ENCODE data around the gene TUBB6.

Gene TUBB6

DNA sequence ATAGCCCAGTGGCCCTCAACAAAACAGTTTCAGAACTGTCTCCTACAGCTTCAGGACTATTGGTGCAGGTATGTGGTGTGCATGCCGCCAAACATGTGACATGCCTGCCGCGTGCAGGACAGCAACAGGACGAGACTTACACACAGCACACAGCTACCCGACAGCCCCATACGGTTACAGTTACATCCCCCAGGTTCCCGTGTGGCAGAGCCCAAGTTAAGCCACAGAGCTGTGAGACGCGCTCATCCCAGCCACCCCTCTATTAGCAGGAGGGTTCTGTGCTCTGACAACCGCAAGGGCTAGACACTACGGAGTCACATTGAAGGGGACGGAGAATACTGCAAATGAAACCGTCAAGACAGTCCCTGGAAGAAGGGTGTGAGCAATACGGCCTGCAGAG lies 16.4 kb upstream of the TUBB6 start:
- no peak for DNase-seq

DNA sequence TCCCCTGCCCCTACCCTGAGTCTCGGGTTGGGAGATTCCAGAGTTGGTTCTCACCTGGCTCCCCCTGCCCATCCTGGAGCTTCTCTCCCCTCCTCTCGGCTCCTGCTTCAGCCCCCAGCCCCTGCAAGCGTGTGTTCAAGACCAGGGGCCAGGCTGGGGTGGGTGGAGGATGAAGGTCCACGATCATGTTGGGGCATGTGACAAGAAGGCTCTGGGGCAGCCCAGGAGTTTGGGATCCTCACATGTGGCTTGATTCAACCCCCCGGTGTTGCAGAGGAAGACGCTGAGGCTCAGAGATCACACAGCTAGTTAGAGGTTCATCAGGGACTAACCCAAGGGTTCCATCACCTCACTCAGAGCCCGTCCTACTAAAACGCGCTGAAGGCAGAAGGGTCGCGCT lies 14.2 kb upstream of the TUBB6 start:
- no peak for DNase-seq

DNA sequence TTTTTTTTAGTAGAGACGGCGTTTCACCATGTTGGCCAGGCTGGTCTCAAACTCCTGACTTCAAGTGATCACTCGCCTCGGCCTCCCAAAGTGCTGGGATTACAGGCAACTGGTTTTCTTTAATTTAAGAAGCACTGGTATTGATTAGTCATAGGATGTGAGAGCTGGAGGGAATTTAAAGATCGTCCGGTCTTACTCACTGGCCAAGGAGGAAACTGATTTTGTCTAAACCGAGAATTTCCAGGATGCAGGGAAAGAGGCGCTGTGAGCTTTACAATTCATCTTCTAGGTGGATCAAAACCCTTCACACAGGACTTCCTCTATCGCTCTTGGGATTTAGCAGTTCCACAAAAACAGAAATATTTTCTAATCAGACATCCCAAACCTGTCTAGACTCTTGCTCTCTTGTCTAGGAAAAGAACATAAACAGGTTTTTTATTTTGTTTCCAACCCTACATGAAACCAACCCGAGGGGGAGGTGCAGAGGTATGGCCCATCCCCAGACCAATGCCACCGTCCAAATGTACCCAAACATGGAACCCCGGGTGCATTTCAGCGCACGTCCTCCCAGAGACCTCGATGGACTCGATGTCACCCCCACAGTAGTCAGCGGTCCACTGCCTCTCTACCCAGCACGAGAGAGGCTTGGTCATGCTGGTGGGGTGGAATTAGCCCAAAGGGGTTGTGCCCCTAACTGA lies 12.5 kb upstream of the TUBB6 start:
- no peak for DNase-seq

DNA sequence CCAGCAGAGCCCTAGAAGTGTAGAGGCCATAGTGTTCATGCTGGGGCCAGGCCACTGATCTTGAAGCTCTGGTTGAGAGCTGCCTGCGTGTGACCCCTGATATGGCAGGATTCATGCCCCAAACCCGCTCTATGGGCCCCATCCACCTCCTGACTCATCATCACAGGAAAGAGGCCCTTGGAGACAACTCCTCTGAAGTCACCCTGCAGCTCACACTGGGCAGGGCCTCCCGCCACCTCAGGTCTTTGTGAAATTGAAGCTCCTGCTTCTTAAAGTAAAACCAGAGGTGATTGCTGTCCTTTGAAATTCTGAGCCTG lies 12.0 kb upstream of the TUBB6 start:
- no peak for DNase-seq

DNA sequence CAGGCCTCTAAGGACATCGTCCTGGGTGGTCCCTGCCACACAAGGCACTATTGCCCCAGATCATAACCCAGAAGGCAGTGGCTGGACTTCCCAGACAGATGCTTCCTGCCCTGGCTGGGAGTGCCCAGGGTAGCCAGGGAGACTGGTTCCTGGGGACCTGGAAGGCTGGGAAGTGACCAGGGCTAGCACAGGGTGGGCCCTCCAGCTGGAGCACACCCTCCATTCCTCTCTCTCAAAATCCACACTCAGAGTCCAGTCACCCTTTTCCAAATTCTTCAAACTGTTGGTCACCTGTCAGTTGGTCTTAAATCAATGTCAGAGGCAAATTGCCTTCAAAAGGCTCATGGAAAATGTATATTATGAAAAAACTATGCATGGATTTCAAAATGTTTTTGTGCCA lies 11.6 kb upstream of the TUBB6 start:
- no peak for DNase-seq

DNA sequence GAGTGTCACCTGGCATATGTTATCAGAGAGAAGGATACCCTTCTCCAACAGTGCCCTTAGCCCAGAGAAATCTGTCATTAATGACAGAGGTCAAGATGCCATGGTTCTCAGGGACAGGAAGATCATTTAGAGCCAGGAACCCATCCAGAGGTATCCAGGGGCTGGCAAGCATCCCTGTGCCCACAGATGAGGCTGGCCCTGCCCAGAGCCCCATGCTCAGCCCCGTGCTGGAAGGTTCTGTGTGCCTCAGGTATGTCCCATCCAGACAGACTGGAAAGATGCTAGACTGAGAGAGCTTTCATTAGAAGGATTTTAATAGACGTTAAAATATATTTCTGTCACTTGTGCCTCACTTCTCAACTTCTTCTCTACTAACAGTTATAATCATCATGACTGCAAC lies 8.2 kb upstream of the TUBB6 start:
- DNase-seq = no peak

DNA sequence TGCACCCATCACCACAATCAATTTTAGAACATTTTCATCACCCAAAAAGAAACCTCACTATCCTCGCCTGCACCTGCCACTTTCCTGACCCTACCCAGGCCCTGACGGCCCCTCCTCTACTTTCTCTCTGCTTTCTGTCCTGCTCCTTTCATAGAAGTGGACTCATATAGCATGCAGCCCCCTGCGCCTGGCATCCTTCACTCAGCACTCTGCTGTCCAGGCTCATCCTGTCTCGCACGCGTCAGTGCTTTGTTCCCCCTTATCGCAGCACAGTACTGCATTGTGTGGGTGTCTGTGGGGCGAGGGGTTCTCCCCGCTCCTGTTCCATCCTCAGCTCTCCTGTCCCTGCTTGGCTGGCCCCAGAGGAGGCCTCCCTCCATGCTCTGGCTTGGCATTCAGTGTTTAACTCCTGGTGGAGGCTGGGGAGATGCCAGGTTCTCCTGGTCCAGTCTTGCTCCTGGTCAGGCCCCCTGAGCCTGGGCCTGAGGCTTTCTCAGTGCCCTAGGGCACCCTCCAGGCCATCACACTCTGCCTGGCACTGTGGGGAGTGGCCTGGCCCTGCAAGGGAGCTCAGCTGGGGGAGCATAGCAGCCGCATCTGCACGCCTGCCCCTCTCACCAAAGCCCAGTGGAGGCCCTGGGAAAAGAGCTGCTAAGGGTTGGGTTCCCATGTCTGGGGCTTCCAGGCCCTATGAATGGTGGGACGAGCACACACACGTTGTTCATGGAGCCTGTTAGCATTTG lies 6.6 kb upstream of the TUBB6 start:
- no peak for DNase-seq

DNA sequence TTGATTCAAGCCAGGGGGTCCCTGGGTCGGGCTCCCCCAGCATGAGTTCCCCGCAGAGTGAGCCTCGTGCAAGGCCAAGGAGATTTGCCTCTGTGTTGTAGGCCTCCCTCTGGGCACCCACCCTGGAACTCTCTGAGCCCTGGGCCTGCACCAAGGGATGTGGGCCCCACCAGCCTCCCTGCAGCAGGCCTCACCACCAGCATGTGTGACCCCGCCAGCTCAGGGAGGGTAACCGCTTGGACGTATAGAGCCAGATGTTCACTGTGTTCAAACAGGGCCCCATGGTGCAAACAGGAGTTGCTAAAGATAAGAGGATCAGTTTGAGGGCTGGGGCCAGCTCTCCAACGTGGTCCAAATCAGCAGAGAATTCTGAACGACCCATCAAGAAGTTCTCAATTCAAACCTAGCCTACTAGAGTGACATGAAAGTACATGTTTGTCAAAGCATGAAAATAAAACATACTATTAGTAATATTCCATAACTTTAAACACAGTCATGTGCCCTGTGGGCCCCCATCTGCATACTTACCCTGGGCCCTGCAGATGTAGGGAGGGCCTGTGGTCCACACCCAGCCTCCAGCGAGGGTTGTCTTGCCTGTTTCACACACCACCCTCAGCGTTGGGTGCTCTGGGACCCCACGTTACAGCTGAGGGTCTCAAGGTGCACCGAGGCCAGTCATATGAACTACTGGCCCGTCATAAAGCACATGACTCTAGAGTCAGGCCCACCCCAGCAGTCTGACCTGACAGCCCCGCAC lies 5.5 kb upstream of the TUBB6 start:
- DNase-seq = no peak

DNA sequence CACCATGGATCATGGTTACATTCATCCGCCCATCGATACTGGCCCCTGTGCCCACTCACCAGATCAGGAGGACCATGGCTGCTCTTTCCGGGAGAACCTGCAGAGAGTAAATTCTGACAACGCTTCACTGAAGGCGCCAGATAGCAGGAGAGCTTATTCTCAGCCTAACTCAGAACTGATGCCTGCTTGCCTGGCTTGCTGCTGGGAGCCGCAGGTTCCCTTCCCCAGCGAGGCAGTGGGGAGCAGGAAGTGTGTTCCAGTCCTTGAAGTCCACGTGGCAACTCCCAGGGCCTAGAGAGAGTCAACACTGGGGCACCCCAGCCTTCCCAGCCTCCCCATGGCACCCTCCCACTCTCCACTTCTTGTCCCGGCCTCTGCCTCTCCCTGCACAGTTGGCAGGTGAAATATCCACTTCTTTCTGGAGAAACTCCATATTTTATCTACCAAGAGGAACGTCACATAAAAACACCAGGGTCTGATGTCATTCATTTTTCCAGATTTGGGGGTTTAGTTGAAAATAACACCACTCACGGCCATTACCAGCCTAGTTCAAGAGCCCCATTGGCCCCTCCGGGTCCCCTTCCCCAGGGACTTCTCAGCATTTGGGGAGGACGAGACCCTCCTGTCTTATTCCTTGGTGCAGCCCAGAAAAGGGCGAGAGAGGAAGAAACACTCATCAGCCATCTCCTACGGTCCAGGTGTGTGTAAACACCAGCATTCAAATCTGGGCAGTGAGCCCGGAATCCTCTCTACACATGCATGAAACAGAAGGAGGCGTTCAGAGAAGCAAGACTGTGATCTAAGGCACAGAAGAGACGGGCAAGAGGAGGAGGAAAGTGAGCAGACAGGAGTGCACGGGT lies 3.5 kb upstream of the TUBB6 start:
- DNase-seq = no peak

DNA sequence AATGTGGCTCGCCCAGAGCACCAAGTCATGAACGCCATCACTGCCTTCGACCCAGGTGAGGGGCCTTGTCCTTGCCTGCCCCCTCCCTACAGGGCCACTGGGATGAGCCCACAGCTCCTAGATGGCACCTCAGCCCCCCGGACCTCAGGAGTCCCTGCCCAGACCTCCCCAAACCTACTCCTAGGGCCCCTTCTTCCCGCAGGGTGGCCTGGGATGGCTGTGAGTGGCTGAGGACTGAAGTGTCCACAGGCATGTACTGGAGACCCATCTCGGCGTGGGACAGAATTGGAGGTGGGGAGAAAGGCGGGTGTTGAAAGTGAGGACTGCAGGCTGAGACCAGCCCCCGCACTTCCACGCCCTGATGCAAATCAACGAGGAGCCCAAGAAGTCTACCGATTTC lies 2.8 kb upstream of the TUBB6 start:
- no peak for DNase-seq

DNA sequence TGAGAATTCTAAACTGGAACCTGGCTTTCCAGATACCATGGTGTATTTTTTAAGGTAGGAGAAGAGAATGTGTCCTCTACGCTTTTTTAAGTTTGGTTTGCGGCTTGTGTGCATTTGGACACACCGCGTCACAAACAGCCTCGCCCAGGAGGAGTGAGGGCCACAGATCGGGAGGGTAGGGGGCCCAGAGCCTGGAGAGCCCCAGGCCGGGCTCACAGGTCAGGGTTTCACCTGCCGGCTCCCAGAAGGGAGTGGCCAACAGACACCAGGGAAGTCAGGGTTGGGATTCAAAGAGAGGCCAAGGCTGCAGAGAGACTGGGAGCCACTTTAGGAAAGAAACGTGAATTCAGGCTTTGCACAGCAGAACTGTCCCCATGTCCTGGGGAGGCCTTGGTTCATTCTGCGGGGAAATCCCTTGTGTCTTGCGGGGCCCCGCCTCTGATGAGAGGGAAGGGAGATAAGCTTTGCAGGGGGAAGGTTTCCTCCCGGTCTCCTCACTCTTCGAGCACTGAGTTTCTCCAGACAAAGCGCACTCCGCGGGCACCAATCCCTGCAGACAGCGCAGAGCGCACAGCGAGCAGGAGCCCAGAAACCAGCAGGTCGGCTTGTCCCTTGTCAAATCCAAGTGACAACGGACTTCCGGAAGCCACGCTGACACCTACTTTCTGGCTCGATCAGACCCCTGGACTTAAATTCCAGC lies 2.0 kb upstream of the TUBB6 start:
- no peak for DNase-seq

DNA sequence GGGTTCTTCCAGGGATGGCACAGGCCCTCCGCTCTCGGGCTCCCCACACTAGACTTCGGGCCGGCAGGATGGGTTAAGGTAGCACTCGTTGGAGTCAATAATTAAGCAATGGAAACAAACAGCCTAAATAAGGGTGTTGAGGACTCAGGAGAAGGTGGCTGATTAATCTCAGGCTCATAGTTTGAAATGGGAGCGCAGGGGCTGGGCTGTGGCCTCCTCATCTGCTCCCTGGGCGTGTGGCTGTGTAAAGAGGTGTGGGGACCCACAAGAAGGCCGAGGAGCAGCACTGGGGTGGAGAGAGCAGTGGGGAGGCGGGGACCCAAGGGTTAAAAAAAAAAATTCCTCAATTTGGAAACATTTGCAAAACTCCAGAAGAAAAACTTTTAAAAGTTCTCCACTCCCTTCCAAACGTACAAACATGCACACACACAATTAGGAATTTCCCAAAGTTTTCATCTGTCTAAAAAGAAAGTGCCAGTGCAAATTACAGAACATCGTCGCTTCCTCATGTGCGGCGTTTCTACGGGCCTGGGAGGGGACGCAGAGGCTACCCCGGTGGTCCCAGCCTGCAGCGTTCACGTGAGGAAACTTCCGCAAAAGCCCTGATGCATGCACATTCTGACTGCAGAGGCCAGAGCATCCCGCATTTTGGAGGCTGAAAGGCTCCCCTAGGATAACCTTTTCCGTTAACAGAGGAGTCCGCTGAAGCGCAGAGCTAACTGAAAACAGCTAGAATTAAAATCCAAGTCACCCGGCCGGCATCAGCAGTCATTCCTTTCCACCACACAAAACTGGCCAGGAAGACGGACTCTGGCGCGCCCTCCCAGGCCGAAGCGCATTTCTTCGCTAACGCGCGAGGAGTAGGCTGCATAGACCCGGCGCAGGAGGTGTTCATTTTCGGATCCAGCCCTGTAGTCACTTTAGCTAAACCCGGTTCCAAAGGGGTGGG lies 1.0 kb upstream of the TUBB6 start:
- DNase-seq = peak; percentile 33

DNA sequence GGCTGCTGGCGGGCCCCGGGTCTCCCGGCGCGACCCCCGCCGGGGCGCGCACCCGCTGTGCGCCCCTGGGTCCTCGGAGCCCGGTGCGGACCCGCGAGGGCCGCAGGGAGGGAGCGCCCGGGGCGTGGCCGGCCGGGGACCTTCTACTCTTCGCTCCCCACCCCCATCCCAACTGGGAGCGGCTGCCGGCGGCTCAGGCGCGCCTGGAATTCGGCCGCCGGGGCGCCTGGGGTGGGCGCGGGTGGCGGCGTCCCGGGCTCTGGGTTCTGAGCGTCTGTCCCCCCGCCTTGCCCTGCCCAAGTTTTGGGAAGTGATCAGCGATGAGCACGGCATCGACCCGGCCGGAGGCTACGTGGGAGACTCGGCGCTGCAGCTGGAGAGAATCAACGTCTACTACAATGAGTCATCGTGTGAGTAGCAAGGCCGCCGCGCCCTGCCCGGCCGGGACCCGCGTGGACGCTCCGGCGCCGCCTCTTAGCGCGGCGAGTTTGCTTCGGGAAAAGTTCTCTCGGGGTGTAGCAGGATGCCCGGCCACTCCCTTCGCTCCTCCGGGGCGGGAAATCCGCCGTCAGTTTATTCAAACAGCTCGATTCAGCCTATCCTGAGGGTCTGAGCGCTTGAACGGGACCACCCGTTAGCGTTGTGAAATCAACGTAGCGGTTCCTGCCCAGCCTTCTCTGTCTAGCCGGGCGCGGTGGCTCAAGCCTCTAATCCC lies 502 bp downstream of the TUBB6 start:
- DNase-seq = peak; percentile 76

DNA sequence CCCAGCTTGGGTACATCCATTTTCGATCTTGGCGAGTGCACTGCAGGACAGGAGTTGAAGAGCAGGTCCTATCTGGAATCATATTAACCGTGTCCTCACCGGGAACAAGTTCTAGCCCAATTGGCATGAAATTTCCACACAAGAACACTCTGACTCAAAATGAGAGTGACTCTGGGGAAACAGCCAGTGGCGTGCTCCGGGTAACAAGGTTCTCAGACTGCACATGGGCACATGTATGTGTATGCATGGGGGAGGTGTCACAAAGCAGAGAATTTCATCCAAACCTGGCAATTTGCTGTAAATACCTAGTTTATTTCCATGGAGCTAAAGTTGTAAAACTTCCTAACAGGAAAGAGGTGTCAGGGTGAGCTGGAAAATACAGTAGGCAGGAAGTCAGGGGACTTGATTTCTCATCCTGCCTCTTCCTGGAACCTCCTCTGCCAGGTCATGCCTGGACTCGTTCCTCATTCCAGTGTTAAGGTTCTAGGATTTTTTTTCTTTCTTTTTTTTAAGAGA lies 1.7 kb downstream of the TUBB6 start:
- no peak for DNase-seq

DNA sequence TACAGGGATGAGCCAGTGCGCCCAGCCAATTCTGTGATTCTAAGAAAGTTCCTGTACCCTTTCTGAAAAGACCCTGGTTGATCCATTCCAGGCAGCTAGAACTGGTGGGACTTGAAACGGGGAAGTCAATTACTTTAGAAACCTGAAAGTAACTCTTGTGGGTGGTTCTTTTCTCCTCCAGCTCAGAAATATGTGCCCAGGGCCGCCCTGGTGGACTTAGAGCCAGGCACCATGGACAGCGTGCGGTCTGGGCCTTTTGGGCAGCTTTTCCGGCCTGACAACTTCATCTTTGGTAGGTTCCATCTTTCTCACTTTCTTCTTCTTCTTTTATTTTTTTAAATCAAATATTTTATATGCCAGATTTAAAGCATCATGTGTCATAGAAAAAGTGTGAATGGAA lies 2.7 kb downstream of the TUBB6 start:
- no peak for DNase-seq

DNA sequence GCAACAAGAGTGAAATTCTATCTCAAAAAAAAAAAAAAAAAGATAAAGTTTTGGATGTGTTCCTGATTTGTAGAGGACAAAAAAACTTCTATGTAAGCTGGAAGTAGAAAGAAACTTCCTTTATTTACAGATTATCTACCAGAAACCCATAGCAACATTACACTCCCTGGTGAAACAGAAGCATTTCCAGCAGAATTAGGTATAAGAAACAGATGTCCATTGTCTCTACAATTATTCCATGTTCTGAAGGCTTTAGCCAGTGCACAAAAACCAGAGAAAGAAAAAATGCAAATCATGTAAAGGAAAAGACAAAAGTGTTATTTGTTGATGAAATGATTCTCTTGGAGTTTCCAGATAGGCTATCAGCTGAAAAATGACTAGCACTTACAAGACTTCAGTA lies 4.9 kb downstream of the TUBB6 start:
- DNase-seq = no peak

DNA sequence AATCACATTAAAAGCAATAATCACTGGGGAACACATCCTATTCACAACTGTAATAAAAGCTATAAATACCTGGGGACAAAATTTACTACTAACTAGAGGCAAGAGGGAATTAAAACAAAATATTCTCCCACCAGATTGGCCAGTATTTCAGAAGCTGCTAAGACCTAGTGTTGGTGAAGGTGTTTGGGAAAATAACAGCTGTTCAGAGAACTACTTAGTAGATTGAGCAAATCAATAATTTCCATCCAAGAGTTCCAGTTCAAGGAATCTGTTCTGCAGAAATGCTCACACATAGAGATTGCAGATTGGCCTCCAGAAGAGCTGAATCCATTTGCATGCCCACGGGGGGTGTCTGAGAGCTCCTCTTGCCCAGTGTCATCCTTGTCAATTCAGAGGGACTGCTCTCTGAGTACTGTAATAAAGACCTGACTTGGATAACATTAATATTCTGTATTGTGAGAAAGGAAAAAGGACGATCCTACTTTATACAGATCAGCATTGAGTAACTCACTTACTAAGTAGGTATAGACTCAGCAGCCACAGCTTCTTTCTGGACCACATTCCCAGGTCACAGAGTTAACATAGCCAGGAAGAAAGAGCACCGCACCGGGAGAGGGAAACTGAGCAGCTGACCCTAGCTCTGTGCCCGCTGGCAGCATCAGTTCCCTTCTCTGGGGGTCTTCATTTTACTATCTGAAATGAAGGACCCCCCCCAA lies 5.6 kb downstream of the TUBB6 start:
- no peak for DNase-seq

DNA sequence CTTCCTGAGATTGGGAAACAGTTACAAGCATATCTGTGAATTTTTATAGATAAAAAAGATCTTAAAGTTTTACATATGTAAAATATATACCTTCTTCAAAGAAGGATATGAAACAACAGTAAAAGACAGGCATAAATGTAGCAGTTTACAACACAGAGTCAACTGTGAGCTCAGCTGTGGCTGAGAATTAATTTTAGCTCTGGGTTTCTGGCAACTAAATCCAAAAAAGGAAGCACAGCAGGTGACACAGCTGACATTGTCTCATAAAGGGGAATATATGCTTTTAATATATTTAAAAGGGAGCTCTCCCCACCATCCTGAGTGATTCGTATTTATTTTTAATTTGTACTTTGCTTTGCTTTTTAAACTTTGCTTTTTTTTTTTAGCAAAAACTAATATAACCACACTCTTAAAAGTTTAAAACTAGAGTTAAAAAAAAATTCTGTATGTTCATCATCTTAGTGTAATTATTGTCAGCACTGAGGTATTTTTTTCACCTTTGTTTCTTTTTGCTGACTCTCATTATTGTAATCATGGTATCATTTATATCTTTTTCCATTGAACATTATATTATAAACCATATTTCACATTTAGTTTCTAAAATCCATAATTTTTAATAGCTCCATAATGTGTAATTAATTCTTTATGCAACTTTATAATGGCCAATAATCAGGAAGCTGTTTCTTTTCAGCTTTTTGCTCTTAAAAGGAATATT lies 6.7 kb downstream of the TUBB6 start:
- DNase-seq = no peak

DNA sequence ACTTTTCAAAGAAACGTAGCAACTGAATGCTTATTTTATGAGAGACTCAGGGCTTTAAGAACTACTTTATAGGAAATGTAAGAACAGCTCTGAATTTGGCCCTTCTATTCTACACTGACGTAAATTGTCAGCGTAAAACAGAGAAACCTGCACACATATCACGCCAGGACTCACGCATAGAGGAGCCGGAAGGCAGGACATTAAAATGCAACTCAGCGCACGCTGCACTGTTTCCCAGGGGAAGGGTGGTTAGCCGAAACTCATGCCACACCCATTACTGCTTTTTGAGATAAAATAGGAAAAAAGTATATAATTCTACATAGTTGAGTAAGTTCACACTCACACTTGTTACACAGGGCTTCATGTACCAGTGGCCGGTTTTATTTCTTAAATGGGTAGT lies 7.4 kb downstream of the TUBB6 start:
- no peak for DNase-seq

Data from CD4-positive, alpha-beta T cell treated with Interleukin-15 for 1 hour (primary cell).